Loucy (cell line): Measurements from ENCODE around the gene CACNA1S.

Experiments
- H2AFZ ChIP-seq: fragments of 200-600 bp; sonication (generic); 2 replicates; pipeline ENCODE4 v1.6.0; 2016; ENCODE audit warnings: antibody characterized with exemption, mild to moderate bottlenecking, low read length, moderate library complexity
- H3F3A ChIP-seq: fragments of 200-600 bp; 2 replicates; pipeline ENCODE4 v1.6.0; 2016; ENCODE audit warnings: antibody characterized with exemption, low read depth, mild to moderate bottlenecking
- H3K27me3 ChIP-seq: fragments of 200-600 bp; sonication (generic); 2 replicates; pipeline ENCODE4 v1.6.1; 2014; ENCODE audit warnings: low read length, mild to moderate bottlenecking; ENCODE audit not compliant: insufficient read depth, poor library complexity, severe bottlenecking
- H3K36me3 ChIP-seq: fragments of 200-600 bp; sonication (generic); 2 replicates; pipeline ENCODE4 v1.6.1; 2016; ENCODE audit warnings: low read length; ENCODE audit not compliant: insufficient read depth
- H3K4me1 ChIP-seq: fragments of 200-600 bp; sonication (generic); 2 replicates; pipeline ENCODE4 v1.5.1; 2014; ENCODE audit warnings: low read length, mild to moderate bottlenecking; ENCODE audit not compliant: insufficient read depth, poor library complexity, severe bottlenecking
- H3K4me2 ChIP-seq: fragments of 200-600 bp; sonication (generic); 2 replicates; pipeline ENCODE4 v1.6.0; 2014; ENCODE audit warnings: antibody characterized with exemption, low read length, low read depth, mild to moderate bottlenecking; ENCODE audit not compliant: poor library complexity, severe bottlenecking
- H3K4me3 ChIP-seq: fragments of 200-600 bp; sonication (generic); 2 replicates; pipeline ENCODE4 v1.5.1; 2014; ENCODE audit warnings: low read length, mild to moderate bottlenecking, mixed read lengths; ENCODE audit not compliant: poor library complexity, severe bottlenecking
- H3K79me2 ChIP-seq: fragments of 200-600 bp; sonication (generic); 2 replicates; pipeline ENCODE4 v1.6.1; 2014; ENCODE audit warnings: low read length; ENCODE audit not compliant: insufficient read depth
- H3K9ac ChIP-seq: fragments of 200-600 bp; sonication (generic); 2 replicates; pipeline ENCODE4 v1.6.0; 2014; ENCODE audit warnings: mild to moderate bottlenecking, low read depth, low read length, moderate library complexity; ENCODE audit not compliant: poor library complexity, severe bottlenecking
- H3K9me2 ChIP-seq: fragments of 200-600 bp; sonication (generic); replicated peaks from 2 replicates; pipeline ENCODE4 v1.6.1; 2016; ENCODE audit warnings: low read depth, low read length, mixed read lengths
- H3K9me3 ChIP-seq: fragments of 200-600 bp; sonication (generic); 2 replicates; pipeline ENCODE4 v1.6.1; 2014; ENCODE audit warnings: mild to moderate bottlenecking, antibody characterized with exemption, low read length, low read depth; ENCODE audit not compliant: insufficient read depth
- H4K20me1 ChIP-seq: fragments of 200-600 bp; sonication (generic); 2 replicates; pipeline ENCODE4 v1.6.0; 2014; ENCODE audit warnings: antibody characterized with exemption, low read length, mild to moderate bottlenecking; ENCODE audit not compliant: insufficient read depth, poor library complexity, severe bottlenecking
- CTCF ChIP-seq: fragments of 200-600 bp; sonication (generic); conservative IDR thresholded peaks from 2 replicates; pipeline ENCODE4 v1.5.1; 2014; ENCODE audit warnings: mild to moderate bottlenecking, antibody characterized with exemption, low read length
- EZH2phosphoT487 ChIP-seq: fragments of 200-600 bp; IDR thresholded peaks from 2 replicates; pipeline ENCODE4 v1.6.1; 2018; ENCODE audit warnings: antibody characterized with exemption, mild to moderate bottlenecking, moderate library complexity, borderline replicate concordance

Gene CACNA1S

GRCh38 chr1:201136355-201137023 lies 24.3 kb upstream of the CACNA1S start:
- no peaks in the 10 kb centered on the region for H3K9me3 ChIP-seq
- peaks cover 34% of the 10 kb centered on the region; the same call in 1 of the 2 replicates for H3K36me3 ChIP-seq
- H3K9me2 ChIP-seq: no peaks in the 10 kb centered on the region
- no peak for TF ChIP-seq CTCF
- no peak for TF ChIP-seq EZH2phosphoT487
- no peaks in the 10 kb centered on the region for H3K79me2 ChIP-seq
- no peak overlapping the region for H2AFZ ChIP-seq
- no peaks in the 10 kb centered on the region for H3K4me1 ChIP-seq
- H4K20me1 ChIP-seq: no peaks in the 10 kb centered on the region
- no peaks in the 10 kb centered on the region for H3F3A ChIP-seq
- H3K27me3 ChIP-seq: no peaks in the 10 kb centered on the region
- H3K4me2 ChIP-seq: no peak overlapping the region
- no peak overlapping the region for H3K4me3 ChIP-seq
- no peak overlapping the region for H3K9ac ChIP-seq

- Histone ChIP-seq H4K20me1 (no peaks in the 10 kb centered on the region), H3K9ac (no peak overlapping the region), H3K4me1 (no peaks in the 10 kb centered on the region), H3K79me2 (no peaks in the 10 kb centered on the region), H3K4me3 (no peak overlapping the region), H3K4me2 (no peak overlapping the region), H3K36me3 (peaks cover 23% of the 10 kb centered on the region; the same call in 1 of the 2 replicates), H3K9me2 (no peaks in the 10 kb centered on the region), H3K9me3 (no peaks in the 10 kb centered on the region), H3F3A (no peaks in the 10 kb centered on the region), H2AFZ (no peak overlapping the region), H3K27me3 (no peaks in the 10 kb centered on the region)
- TF ChIP-seq CTCF (no peak), EZH2phosphoT487 (no peak)
Observed at GRCh38 chr1:201134405-201134804, 22.2 kb upstream of the CACNA1S start.

- TF ChIP-seq CTCF (no peak), EZH2phosphoT487 (no peak)
- Histone ChIP-seq H3K4me3 (no peak overlapping the region), H2AFZ (no peak overlapping the region), H3K36me3 (peaks cover 19% of the 10 kb centered on the region; the same call in 1 of the 2 replicates), H3K9ac (no peak overlapping the region), H3K9me2 (no peaks in the 10 kb centered on the region), H3K79me2 (no peaks in the 10 kb centered on the region), H3K27me3 (no peaks in the 10 kb centered on the region), H3K9me3 (no peaks in the 10 kb centered on the region), H3F3A (no peaks in the 10 kb centered on the region), H4K20me1 (no peaks in the 10 kb centered on the region), H3K4me1 (no peaks in the 10 kb centered on the region), H3K4me2 (no peak overlapping the region)
Observed at GRCh38 chr1:201131398-201131797, 19.2 kb upstream of the CACNA1S start.
